Inflammatory macrophage treated with lipopolysaccharide for 4 hours (primary cell): ENCODE measurements around the gene MAP3K15.
"Not testable (repeated sequence)": the region's sequence is repeated elsewhere in the genome, so short reads cannot be mapped to it uniquely, and the experiment has no call there.

ENCODE experiments used
- DNase-seq: peaks from one replicate; pipeline ENCODE4 v3.0.0-alpha.2; 2020

The MAP3K15 gene

DNA sequence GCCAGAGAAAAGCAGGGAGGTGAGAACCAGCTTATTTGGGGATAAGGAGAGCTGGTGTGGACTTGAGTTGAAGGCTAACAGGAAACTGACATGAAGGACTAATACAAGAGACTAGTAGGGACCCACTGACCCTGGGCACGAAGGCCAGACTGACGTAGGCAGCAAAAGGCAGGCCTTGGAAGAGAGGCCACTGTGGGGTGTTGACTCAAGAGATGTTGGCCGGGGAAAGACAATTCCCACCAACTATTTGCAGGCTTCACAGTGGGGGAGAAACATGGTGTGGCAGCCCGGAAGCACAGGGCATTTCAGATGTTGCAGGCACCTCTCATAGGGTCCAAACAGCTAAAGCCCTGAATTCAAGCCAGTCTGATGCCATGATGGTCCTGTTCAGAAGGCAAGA lies 24.4 kb upstream of the MAP3K15 start:
- no peak for DNase-seq

DNA sequence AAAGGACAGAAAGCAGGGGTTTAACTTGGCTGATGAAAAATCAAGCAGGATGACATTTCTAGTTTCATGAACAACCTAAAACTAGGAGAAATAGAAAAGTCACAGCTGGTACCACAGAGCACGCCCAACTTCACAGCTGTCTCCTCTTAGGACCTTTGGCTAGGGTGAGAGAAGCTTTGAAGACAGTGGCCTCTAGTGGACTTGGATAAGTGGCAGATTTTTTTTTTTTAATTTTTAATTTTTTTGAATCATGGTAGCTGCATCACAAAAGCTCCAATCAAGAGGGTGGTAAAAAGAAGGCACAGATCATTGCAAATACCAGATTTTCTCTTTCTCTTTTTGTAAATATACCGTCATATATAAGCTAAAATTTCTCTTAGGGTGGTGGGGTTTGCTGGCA lies 20.2 kb upstream of the MAP3K15 start:
- no peak for DNase-seq

DNA sequence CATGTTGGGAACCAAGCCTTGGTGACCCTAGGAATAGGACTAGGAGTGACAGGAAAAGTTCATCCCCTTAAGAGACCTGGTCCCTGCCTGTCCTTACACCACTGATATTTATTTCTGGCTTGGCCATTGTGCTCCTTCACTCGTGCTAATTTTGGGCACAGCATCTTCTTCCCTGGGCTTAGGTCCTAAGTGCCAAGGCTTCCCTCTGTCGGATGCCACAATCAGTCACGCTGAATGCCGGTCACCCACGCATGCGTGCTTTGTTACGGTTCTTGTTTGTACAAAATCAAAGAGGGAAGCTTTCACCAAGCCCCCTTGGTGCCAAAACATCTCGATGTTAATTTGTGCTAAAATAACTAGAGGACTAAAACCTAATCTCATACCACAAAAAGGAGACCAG lies 17.4 kb upstream of the MAP3K15 start:
- no peak for DNase-seq

DNA sequence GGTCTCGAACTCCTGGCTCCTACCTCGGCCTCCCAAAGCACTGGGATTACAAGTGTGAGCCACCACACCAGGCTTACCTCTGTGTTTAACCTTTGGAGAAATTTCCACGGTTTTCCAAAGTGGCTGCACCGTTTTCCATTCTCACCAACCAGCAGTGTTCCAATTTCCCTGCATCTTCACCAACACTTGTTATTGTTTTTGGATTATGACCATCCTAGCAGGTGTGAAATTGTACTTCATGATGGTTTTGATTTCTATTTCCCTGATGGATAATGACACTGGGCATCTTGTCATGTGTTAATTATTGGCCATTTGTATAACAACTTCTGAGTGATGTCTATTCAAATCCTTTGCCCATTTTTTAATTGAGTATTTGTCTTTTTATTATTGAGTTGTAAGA lies 2.7 kb upstream of the MAP3K15 start:
- no peak for DNase-seq

DNA sequence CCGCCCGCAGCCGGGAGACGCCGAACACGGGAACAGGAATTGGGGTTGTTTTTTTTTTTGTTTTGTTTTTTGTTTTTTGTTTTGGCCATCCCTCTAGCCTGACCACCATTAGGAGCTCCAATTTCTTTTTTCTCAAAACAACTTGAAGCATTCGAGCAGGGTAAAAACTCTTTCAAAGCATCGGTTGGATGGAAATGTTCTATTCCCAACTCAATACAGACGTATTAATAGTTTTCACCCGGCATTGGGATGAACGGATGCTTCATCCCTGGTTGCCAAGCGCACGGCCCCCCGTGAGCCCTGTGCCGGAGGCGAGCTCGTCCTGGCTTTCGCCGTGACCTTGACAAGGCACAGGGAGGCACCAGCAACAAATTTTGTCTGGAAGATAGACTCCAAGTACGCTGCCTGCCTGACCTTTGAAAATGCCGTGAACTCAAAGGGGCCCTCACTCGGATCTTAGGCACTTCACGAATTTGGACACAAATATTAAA lies 352 bp upstream of the MAP3K15 start:
- DNase-seq: no peak

DNA sequence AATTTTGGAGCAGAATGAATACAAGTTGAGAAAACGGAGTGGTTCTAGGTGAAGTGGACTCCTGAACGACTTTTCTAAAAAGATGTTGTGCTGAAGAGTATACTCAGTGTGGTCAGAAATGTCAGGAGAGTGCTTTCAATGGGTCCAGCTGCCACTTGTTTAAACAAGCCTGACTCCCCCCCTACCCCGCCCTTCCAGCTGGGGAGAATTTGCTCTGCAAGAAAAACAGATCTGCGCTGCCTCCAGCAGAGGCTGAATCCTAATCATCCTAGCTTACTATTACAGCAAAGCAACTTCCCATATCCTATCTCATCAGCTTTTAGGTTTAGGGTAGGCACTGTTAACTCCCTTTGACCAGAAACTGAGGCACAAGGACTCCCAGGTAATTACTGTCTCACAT lies 1.9 kb downstream of the MAP3K15 start:
- DNase-seq: no peak

DNA sequence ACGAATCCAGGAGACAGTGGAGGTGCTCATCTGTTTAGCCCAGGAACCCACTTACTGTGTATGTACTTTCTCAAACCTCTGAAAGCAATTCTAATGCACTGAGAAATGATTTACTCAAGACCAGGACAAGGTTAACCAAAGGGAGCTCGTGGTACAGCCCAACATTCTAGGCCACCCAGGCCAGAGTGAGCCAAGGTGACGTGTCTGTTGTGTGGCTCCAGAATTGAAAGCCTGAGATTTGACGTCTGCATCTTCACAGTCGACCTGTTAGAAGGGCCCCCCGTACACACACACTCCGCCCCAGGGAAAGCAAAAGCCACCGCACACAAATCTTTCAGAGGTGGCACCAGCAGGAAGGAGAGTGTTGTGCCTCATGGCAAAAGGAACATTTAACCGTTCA lies 2.3 kb downstream of the MAP3K15 start:
- DNase-seq: no peak

DNA sequence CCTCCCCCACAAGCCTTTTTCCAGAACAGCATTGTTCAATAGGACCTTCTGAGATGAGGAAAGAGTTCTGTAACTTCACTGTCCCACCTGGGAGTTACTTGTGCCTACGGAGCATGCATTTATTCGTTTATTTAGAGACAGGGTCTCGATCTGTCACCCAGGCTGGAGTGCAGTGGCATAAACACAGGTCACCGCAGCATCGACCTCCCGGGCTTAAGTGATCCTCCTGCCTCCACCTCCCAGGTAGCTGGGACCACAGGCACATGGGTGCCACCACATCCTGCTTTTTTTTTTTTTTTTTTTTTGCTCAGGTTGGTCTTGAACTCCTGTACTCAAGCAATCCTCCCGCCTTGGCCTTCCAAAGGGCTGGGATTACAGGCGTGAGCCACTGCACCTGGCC lies 2.9 kb downstream of the MAP3K15 start:
- DNase-seq: no peak

DNA sequence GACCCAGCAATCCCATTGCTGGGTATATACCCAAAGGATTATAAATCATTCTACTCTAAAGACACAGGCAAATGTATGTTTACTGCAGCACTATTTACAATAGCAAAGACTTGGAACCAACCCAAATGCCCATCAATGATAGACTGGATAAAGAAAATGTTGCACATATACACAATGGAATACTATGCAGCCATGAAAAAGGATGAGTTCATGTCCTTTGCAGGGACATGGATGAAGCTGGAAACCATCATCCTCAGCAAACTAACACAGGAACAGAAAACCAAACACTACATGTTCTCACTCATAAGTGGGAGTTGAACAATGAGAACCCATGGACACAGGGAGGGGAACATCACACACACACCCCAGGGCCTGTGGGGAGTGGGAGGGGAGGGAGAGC lies 3.5 kb downstream of the MAP3K15 start:
- not testable (repeated sequence) for DNase-seq

DNA sequence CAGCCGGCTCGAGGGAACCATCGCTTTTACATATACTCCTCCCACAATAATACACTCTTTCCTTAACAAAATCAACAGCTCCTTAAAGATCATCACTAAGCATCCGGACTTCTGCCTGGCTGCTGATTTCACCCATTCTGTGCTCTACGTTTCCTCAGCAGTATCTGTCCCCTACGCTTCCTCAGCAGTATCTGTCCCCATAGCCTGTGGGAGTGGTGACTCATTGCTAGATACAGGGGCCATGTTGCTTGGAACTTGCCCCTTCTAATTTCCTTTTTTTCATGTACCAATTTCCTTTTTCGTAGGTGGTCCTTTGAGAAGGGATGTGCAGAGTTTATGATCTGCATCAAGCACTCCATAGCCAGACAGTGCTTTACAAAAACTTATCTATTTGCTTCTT lies 18.6 kb downstream of the MAP3K15 start:
- peak; percentile 59 for DNase-seq

DNA sequence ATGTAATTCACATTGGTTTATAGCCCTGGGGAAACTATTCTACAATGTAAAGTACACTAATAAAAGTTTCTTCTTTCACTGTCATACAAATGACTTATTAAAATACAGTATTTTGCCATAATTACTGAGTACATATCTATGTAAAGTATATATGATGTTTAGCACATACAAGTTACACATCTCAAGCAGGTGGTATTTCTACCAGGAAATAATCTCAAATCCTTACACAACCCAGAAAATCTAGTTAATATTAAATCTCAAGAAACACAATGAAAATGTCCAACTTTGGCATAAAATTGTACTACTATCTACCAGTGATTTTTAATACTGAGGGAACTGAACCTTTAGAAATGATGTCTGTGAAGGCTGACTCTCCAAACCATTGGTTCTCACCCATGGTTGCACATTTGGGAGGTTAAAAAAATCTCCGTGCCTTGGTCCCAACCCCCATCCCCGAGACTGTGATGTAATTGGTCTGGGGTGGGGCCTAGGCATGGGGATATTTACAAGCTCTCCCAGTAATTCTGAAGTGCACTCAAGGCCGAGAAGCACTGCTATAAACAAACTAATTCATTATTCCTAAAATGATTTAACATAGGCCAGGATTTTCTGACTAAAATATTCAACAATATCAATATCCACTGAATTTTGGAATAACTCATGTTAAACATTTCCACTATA lies 27.6 kb downstream of the MAP3K15 start:
- no peak for DNase-seq

DNA sequence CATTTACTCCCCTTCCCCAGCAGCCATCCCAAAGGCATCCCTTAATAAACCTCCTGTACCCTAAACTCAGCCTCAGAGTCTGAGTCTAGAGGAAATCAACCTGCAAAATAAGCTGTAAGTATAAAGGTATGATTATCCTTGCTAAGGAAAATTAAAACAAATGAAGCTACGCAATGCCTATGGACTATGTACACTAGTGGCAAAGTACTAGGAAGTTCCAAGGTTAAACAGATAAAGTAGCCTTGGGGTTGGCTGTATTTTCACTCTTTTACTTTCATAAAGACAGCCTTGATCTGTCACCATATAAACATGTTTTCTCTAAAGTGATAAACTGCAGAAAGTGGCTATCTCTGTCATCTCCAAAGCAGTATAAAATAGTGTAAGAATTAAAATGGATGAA lies 35.9 kb downstream of the MAP3K15 start:
- DNase-seq: no peak

DNA sequence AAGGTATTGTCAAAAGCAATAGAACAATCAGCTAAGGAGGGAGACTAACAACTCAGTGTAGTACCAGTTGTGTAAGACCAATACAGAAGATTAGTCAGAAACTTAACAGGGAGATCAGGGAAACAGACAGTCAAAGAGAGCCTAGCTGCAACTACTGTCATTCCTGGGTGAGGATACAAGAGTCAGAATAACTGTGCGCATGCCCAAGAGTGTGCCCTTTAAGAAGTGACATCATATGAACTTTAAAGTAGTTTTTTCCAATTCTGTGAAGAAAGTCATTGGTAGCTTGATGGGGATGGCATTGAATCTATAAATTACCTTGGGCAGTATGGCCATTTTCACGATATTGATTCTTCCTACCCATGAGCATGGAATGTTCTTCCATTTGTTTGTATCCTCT lies 46.9 kb downstream of the MAP3K15 start:
- DNase-seq: not testable (repeated sequence)

DNA sequence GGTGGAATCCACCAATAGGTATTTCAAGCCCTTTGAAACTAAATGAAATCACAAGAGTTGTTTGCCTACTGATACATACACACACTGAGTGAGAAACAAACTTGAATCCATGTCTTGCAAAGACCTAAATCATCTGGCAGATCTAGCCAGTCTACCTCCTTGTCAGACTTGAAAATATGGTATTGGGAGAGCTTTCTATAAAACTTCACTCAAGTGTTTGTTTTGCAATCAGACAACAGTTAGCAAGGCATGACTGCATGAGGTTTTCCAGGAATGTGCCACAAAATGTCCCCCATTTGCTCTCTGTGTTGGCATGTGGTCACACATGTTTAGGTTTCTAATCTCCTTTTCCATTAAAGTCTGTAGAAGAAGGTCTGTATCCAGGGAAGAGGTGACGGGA lies 52.4 kb downstream of the MAP3K15 start:
- no peak for DNase-seq

DNA sequence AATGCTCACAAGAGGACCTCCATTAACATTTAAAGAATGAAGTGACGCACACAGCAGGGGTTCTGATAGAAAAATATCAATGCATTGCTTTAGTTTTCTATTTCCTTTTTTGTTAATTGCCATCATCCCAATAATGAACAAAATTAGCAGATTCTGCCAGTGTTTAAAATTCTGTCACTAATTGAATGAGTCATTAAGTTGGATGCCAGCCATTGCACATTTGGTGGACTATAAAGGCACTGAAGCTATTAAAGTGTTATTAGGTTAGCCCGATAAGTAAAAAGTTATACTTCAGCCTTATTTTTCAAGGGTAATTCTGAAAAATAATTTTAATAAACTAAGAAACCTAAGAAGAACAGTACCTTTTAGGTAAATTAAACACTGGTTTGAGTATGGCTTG lies 53.1 kb downstream of the MAP3K15 start:
- no peak for DNase-seq

DNA sequence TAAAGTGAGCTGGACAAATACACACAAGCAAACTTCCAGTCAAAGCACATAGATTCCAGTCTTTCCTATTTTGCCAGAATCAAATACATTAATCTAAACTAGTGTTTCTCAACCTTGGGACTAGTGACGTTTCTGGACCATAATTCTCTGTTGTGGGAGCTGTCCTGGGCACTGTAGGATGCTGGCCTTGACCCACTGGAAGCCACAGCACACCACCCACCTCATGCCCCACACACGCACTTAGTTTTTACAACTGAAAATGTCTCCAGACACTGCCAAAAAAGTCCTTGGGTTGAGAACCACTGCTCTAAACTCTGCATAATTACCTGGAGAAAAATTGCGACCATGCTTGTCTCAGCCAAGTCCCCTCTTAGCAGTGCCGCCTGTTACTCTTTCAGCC lies 57.6 kb downstream of the MAP3K15 start:
- DNase-seq: no peak

DNA sequence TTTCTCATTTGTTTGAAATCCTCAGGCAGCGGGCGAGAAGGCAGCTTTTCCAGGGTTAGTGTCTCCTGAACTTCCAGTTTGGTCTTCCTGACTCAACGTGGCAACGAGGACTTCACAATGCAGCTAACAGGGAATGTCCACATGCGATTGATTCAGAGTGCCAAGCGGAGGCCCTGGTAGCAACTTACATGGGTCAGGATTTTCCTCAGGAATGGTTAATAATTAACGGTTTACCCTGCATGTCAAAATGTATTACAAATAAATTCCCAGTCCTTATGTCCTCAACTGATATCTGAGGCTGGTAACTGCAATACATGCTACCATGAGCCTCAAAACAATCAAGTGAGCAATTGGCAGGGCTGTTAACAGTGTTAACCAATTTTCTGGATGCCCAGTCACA lies 67.2 kb downstream of the MAP3K15 start:
- DNase-seq: no peak

DNA sequence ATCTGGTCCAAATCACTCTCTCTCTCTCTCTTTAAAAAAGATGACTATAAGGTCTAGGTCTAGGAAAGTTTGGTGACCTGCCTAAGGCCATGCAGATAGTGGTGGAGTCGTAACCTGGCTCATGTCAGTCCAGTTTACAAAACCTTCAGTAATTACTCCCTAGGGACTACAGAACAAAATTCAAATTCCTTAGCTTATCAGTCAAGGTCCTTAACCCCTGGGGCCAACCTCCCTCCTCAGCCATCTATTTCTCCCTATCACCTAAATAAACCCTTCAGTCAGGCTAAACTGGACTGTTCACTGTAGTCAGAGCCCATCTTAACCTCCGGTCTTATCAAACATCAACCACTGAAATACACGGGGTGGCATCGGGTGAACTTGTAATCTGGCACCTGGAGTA lies 68.9 kb downstream of the MAP3K15 start:
- DNase-seq: no peak

DNA sequence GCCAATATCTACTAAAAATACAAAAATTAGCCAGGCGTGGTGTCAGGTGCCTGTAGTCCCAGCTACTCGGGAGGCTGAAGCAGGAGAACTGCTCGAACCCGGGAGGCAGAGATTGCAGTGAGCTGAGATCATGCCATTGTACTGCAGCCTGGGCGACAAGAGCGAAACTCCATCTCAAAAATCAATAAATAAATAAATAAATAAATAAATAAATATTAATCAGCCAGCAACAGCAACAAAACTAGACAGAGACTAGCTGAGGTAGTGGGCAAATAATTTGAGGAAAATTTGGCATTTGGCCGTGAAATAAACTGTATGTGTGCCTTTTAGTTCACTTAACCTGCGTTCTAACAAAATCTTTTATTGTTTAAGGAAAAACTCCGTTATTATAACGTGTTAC lies 69.5 kb downstream of the MAP3K15 start:
- not testable (repeated sequence) for DNase-seq

DNA sequence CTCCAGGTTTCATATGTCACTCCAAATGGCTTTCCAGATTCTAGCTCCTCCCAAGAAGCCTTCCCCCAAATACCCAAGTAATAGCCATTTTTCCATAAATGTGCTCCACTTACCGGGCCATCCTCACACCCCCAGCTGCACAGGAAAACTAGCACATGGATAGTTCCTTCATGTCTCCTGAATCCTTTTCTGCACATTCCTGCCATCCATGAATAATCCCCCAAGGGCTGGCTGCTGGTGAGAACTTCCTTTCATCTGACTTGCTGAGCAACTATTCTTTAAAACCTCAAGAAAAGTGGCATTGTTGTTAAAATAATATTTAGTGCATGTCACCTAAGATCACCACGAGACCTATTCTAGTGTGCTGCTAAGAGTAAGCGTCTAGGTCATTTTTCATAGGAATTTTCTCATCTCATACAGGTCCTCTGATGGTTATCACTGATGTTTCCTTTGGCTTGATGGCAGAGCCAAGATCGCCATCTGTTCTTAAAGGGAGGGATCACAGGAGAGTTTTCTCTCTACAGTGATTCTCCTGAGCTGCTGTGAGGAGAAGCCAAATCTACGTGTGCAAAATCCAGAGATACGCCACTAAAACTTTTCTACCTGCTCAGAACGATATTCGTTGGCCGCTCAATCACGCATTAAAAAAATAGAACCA lies 71.3 kb downstream of the MAP3K15 start:
- no peak for DNase-seq

DNA sequence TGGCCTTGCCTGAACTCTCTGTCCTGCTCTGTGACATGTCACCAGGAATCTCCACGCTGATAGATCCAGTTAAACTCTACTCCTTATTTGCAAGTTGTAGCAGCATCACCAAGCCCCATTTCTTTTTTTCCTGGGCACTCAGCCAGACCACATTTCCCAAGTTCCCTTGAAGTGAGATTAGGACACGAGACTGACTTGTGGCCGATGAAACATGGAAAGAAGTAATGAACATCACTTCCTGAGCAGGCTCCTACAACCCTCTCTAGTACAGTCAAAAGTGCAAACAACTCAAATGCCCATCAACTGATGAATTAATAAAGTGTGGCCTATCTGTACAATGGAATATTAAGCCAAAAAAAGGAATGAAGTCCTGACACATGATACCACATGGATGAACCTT lies 74.6 kb downstream of the MAP3K15 start:
- DNase-seq: peak; percentile 14

DNA sequence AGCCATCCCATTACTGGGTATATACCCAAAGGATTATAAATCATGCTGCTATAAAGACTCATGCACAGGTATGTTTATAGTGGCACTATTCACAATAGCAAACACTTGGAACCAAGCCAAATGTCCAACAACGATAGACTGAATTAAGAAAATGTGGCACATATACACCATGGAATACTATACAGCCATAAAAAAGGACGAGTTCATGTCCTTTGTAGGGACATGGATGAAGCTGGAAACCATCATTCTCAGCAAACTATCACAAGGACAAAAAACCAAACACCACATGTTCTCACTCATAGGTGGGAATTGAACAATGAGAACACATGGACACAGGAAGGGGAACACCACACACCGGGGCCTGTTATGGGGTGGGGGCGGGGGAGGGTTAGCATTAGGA lies 92.6 kb downstream of the MAP3K15 start:
- not testable (repeated sequence) for DNase-seq

DNA sequence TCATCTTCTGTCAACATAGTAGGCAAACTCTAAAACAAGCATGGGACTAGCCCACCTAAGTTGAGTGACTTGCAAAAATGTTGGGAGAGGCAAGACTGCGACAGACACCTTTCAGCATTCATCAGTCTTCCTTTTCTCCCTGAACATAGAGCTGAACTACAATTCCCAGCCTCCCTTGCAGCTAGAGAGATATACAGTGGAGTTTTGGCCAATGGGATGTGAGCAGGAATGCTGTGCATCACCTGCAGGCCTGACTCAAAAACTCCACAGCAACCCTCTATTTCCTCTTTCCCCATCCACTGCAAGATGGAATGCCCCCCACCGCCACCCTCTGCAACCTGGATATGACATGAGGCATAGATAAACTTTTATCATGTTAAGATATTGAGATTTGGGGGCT lies 105.0 kb downstream of the MAP3K15 start:
- no peak for DNase-seq

DNA sequence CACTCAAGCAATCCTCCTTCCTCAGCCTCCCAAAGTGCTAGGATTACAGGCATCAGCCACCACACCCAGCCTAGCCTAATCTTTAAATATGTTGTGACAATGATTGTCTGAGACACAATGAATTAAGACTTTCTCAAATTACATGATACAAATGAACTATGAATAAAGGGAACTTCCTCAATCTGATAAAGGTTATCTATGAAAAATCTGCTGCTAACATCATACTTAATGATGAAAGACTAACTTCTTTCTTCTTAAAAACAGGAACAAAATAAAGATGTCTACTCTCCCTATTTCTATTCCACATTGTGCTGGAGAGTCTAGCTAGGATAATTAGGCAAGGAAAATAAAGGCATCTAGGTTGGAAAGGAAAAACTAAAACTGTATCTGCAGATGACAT lies 111.6 kb downstream of the MAP3K15 start:
- peak; percentile 23 for DNase-seq

DNA sequence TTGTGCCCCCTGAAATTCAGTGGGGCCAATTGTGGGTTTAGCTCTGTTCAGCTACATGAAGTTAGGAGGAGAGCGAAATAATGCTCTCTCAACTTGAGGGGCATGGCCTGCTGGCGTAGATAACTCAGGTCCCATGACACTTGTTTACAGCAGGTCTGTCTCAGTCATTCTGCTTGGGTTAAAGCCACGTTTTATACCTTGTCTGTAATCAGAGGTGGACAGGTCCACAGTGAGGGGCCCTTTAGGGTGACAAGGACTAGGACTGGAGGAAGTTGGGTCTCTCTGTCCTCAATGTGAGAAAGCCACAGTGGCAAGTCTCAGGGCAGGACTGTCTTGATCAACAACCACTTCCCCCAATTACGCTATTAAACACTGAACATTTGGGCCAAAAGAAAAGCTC lies 122.6 kb downstream of the MAP3K15 start:
- no peak for DNase-seq
